IMR-90 (cell line): ENCODE results near the gene AKT1S1. TPM values are rescaled to one million over a fixed set of nuclear protein-coding genes. Genes with fewer than 3 reads are reported as not detected.

Source experiments
- ATAC-seq: fragments of 200-7000 bp; cut with Tn5 transposase; 2 replicates; pipeline ENCODE4 v1.9.1; 2020; ENCODE audit warnings: low read depth, mild to moderate bottlenecking, moderate library complexity
- BruUV-seq: library from RNA; stranded (reverse); fragments of 400-500 nt; replicated peaks from 2 replicates; lab custom pipeline; 2021; lab: Mats Ljungman, UMichigan
- CTCF ChIA-PET: fragments of 300-600 bp; formaldehyde crosslinking; extraction: SDS; loops from one replicate; lab custom pipeline; 2021; ENCODE audit warnings: antibody characterized with exemption; lab: Yijun Ruan, JAX
- POLR2A ChIA-PET: fragments of 300-600 bp; sonication (Branson Sonifier 250); formaldehyde crosslinking; loops from one replicate; lab custom pipeline; 2022; ENCODE audit warnings: antibody characterized with exemption; ENCODE audit not compliant: unreplicated experiment; lab: Charles Lee
- DNase-seq: peaks from one replicate; pipeline ENCODE4 v3.0.0; 2013
- H2AFZ ChIP-seq: replicated peaks from 2 replicates; pipeline ENCODE3; 2013; ENCODE audit warnings: low read length, mild to moderate bottlenecking; ENCODE audit not compliant: poor library complexity
- H2AK5ac ChIP-seq: 2 replicates; pipeline ENCODE4 v1.6.1; 2013; ENCODE audit warnings: low read depth, low read length, inconsistent platforms
- H2AK9ac ChIP-seq: replicated peaks from 2 replicates; pipeline ENCODE3; 2013; ENCODE audit warnings: mild to moderate bottlenecking, low read depth, low read length, moderate library complexity; ENCODE audit not compliant: poor library complexity
- H2BK120ac ChIP-seq: 2 replicates; pipeline ENCODE4 v1.6.1; 2013; ENCODE audit warnings: low read depth, low read length, inconsistent platforms
- H2BK15ac ChIP-seq: 3 replicates; pipeline ENCODE4 v1.6.1; 2013; ENCODE audit warnings: low read depth, low read length, inconsistent platforms
- H2BK20ac ChIP-seq: 2 replicates; pipeline ENCODE4 v1.6.1; 2013; ENCODE audit warnings: low read depth, mild to moderate bottlenecking, inconsistent platforms, low read length, moderate library complexity
- H2BK5ac ChIP-seq: 2 replicates; pipeline ENCODE4 v1.6.1; 2013; ENCODE audit warnings: mild to moderate bottlenecking, low read depth, low read length, inconsistent platforms; ENCODE audit not compliant: poor library complexity, severe bottlenecking
- H3K14ac ChIP-seq: replicated peaks from 2 replicates; pipeline ENCODE4 v1.6.1; 2013; ENCODE audit warnings: low read depth, low read length, inconsistent platforms
- H3K18ac ChIP-seq: 2 replicates; pipeline ENCODE4 v1.6.1; 2013; ENCODE audit warnings: low read depth, low read length, control low read depth
- H3K23ac ChIP-seq: 2 replicates; pipeline ENCODE4 v1.6.1; 2013; ENCODE audit warnings: low read depth, low read length, inconsistent platforms
- H3K27ac ChIP-seq: 2 replicates; pipeline ENCODE4 v1.5.1; 2013; ENCODE audit warnings: mild to moderate bottlenecking, control low read depth, low read length; ENCODE audit not compliant: insufficient read depth
- H3K27me3 ChIP-seq: 2 replicates; pipeline ENCODE4 v1.6.1; 2013; ENCODE audit warnings: low read length; ENCODE audit not compliant: control insufficient read depth, insufficient read depth
- H3K36me3 ChIP-seq: 2 replicates; pipeline ENCODE4 v1.6.1; 2013; ENCODE audit warnings: low read length, mixed read lengths; ENCODE audit not compliant: control insufficient read depth, insufficient read depth
- H3K4ac ChIP-seq: 2 replicates; pipeline ENCODE4 v1.6.1; 2013; ENCODE audit warnings: low read depth, low read length, inconsistent platforms
- H3K4me1 ChIP-seq: 2 replicates; pipeline ENCODE4 v1.6.1; 2013; ENCODE audit warnings: low read length, mixed read lengths; ENCODE audit not compliant: control insufficient read depth, insufficient read depth
- H3K4me2 ChIP-seq: 2 replicates; pipeline ENCODE4 v1.6.1; 2013; ENCODE audit warnings: low read depth, mild to moderate bottlenecking, control low read depth, low read length, moderate library complexity
- H3K4me3 ChIP-seq: 2 replicates; pipeline ENCODE4 v1.5.1; 2013; ENCODE audit warnings: low read depth, mild to moderate bottlenecking, control low read depth, low read length, moderate library complexity; ENCODE audit not compliant: insufficient read depth
- H3K56ac ChIP-seq: 2 replicates; pipeline ENCODE4 v1.6.1; 2013; ENCODE audit warnings: low read length, inconsistent platforms; ENCODE audit not compliant: insufficient read depth; ENCODE audit errors: extremely low read depth
- H3K79me1 ChIP-seq, 2 experiments: 2 replicates each; pipeline ENCODE4 v1.6.1; 2013; ENCODE audit warnings: low read length in 2 of 2, inconsistent platforms in 1 of 2, low read depth in 1 of 2
- H3K9ac ChIP-seq: 2 replicates; pipeline ENCODE4 v1.6.1; 2013; ENCODE audit warnings: low read depth, low read length, control low read depth
- H3K9me1 ChIP-seq: 2 replicates; pipeline ENCODE4 v1.6.1; 2013; ENCODE audit warnings: low read length, inconsistent platforms; ENCODE audit not compliant: insufficient read depth
- H3K9me3 ChIP-seq: 2 replicates; pipeline ENCODE4 v1.6.1; 2013; ENCODE audit warnings: low read length; ENCODE audit not compliant: control insufficient read depth, insufficient read depth
- H4K20me1 ChIP-seq: 2 replicates; pipeline ENCODE4 v1.6.1; 2013; ENCODE audit warnings: low read length, inconsistent platforms; ENCODE audit not compliant: insufficient read depth
- H4K5ac ChIP-seq: 2 replicates; pipeline ENCODE4 v1.6.1; 2013; ENCODE audit warnings: mild to moderate bottlenecking, low read depth, low read length, control low read depth
- H4K8ac ChIP-seq, 2 experiments: 2 replicates each; pipeline ENCODE4 v1.6.1; 2013; ENCODE audit warnings: low read depth in 2 of 2, low read length in 2 of 2, control low read depth in 1 of 2, inconsistent platforms in 1 of 2
- H4K91ac ChIP-seq: 2 replicates; pipeline ENCODE4 v1.6.1; 2013; ENCODE audit warnings: low read depth, low read length, inconsistent platforms; ENCODE audit not compliant: insufficient read depth
- FOS ChIP-seq: fragments of 150-350 bp; IDR thresholded peaks from 2 replicates; pipeline ENCODE4 v1.6.1; 2016; ENCODE audit warnings: low read depth, low read length
- MAFK ChIP-seq: IDR thresholded peaks from 2 replicates; pipeline ENCODE4 v1.6.1; 2012; ENCODE audit warnings: low read depth, low read length, improper control_type of control experiment
- RAD21 ChIP-seq: IDR thresholded peaks from 2 replicates; pipeline ENCODE4 v1.6.1; 2012; ENCODE audit warnings: low read length, improper control_type of control experiment
- WGBS, 2 experiments: methylation state at CpG; one replicate each; pipeline versions ENCODE4 v1.1.5 to v1.1.7; 2013; ENCODE audit warnings: missing lambda C conversion rate in 2 of 2; ENCODE audit not compliant: insufficient read length in 1 of 2; ENCODE audit errors: extremely low coverage in 2 of 2; 5-methylcytosine and 5-hydroxymethylcytosine counted together
- dilution Hi-C: fragments of 300-500 bp; cut with HindIII; formaldehyde crosslinking; loops from one replicate; pipeline ENCODE4 v1.14.3; 2018; ENCODE audit warnings: low sequenced_read_pairs; ENCODE audit not compliant: unreplicated experiment
- in situ Hi-C: fragments of 300-500 bp; cut with MboI; formaldehyde crosslinking; loops from 3 replicates; pipeline ENCODE4 v1.14.3; 2019; ENCODE audit warnings: low sequenced_read_pairs, inconsistent platforms, mixed read lengths
- intact Hi-C: fragments of 100-400 bp; cut with micrococcal nuclease; formaldehyde crosslinking; loops from 2 replicates; pipeline ENCODE4 v1.10.0; 2022
- polyA plus RNA-seq, 3 experiments: library from polyadenylated mRNA; depleted of rRNA; stranded (reverse); fragments of >200 nt; gene quantifications; 2 replicates each; pipeline ENCODE4 v1.2.3, GENCODE V29; 2012; ENCODE audit warnings: low replicate concordance in 1 of 3
- total RNA-seq: library from RNA; depleted of rRNA; stranded (reverse); fragments of >200 nt; gene quantifications from 2 replicates; pipeline ENCODE4 v1.2.3, GENCODE V29; 2012
- TF ChIP-seq, protein P1 (sequence below): fragments of 150-350 bp; IDR thresholded peaks from 2 replicates; pipeline ENCODE4 v1.6.1; 2016; ENCODE audit warnings: low read depth, mild to moderate bottlenecking, low read length, moderate library complexity, borderline replicate concordance
- TF ChIP-seq, protein P2 (sequence below): fragments of 150-350 bp; IDR thresholded peaks from 2 replicates; pipeline ENCODE4 v1.6.1; 2017; ENCODE audit warnings: mild to moderate bottlenecking, antibody characterized with exemption, low read length, low read depth

Gene AKT1S1
- total and polyA plus RNA-seq, 2 of the 4 experiments (the other 2 are of a cell fraction), result 3.6 to 54.4 TPM

DNA sequence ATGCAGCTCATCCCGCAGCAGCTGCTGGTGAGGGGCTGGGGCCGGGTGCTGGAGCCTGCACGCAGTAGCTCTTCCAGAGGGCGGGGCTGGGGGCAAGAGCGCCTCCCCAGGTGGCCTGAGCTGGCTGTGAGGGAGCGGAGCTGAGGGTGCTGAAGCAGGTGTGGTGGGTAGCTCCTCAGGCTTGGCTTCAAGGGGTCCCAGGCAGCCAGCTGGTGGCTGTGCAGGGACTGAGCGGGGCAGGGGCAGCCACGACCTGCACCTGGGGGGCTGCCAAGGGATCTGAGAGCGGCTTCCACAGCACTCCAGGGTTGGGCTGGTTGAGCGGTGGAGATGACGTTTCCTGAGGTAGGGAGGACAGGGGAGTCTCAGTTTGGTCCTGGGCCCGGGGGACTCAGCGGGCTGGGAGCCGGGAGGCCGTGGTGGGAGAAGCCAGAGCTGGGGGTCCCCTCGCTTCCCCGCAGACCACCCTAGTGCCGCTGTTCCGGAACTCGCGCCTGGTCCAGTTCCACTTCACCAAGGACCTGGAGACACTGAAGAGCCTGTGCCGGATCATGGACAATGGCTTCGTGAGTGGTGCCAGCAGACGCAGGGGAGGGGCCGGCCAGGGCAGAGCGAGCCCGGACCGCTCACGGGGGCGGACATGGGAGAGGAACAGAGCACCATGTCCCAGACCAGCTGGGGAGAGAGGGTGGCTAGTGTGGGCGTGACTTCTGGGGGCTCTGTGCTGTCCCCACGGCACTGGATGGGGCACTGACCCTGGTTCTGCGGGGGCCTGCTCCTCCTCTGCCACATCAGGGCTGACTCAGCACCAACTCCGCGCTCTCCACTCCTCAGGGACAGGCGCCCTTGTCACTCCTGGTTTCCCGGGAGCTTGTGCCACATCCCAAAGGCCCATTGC is 18.8 kb downstream of the AKT1S1 start:
- ChIA-PET CTCF (no interaction called here), POLR2A (no interaction called here)
- H3K36me3 ChIP-seq, result peaks cover 79% of the 10 kb centered on the region

More for the DNA sequence above, 18.8 kb downstream of the AKT1S1 start:
- Histone ChIP-seq H2BK20ac (no peak overlapping the region), H2BK5ac (peak overlapping the region; percentile 28), H3K14ac (no peak overlapping the region), H3K79me1 (peaks cover 4 to 75% of the 10 kb centered on the region in 2 experiments; a peak in 3 of 4 replicates), H3K4me1 (peaks cover 13% of the 10 kb centered on the region), H4K20me1 (peaks cover 61% of the 10 kb centered on the region), H3K23ac (no peak overlapping the region), H4K8ac (no peak overlapping the region), H3K27ac (no peak overlapping the region), H3K56ac (no peak overlapping the region), H3K18ac (no peak overlapping the region), H2BK15ac (no peak overlapping the region), H4K5ac (no peak overlapping the region), H3K4ac (peak overlapping the region; percentile 41; the same call in 1 of the 2 replicates), H2BK120ac (no peak overlapping the region), H3K9me1 (peaks cover 7% of the 10 kb centered on the region), H3K4me3 (no peak overlapping the region), H3K27me3 (no peaks in the 10 kb centered on the region), H2AK9ac (peak overlapping the region; percentile 84), H2AFZ (peak overlapping the region; percentile 5), H3K4me2 (no peak overlapping the region), H3K9ac (no peak overlapping the region), H2AK5ac (no peak overlapping the region), H4K91ac (no peak overlapping the region), H3K9me3 (no peaks in the 10 kb centered on the region)
- DNase-seq, result no peak
- no peak for ATAC-seq
- 94% methylated on average over 3 of the region's 37 CpGs; no CpG with 5 or more reads in 1 of the 2 experiments for WGBS, 2 experiments
- dilution Hi-C loops (no loop called here), in situ Hi-C loops (loop anchor here (10.0 kb wide), 1 partner anchor 174 kb away; the partner anchor contains the start of gene ADM5), intact Hi-C loops (no loop called here)
- no TSS peak for BruUV-seq
- TF ChIP-seq, protein P1, sequence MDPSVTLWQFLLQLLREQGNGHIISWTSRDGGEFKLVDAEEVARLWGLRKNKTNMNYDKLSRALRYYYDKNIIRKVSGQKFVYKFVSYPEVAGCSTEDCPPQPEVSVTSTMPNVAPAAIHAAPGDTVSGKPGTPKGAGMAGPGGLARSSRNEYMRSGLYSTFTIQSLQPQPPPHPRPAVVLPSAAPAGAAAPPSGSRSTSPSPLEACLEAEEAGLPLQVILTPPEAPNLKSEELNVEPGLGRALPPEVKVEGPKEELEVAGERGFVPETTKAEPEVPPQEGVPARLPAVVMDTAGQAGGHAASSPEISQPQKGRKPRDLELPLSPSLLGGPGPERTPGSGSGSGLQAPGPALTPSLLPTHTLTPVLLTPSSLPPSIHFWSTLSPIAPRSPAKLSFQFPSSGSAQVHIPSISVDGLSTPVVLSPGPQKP, result no peak
- TF ChIP-seq MAFK, result 0 out of 2 replicates have a peak, but pooled peaks have one; percentile 15
- TF ChIP-seq FOS, result no peak
- TF ChIP-seq, protein P2, sequence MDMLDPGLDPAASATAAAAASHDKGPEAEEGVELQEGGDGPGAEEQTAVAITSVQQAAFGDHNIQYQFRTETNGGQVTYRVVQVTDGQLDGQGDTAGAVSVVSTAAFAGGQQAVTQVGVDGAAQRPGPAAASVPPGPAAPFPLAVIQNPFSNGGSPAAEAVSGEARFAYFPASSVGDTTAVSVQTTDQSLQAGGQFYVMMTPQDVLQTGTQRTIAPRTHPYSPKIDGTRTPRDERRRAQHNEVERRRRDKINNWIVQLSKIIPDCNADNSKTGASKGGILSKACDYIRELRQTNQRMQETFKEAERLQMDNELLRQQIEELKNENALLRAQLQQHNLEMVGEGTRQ, result no peak
- no peak for TF ChIP-seq RAD21
